ENCODE results near the gene ANKRD55.
"Not testable (repeated sequence)": the region's sequence is repeated elsewhere in the genome, so short reads cannot be mapped to it uniquely, and the experiment has no call there.

Gene ANKRD55

GRCh38 chr5:56206126-56206910 lies 26.8 kb downstream of the ANKRD55 start:
- FAIRE-seq: no peak

- not testable (repeated sequence) for FAIRE-seq
Measured at GRCh38 chr5:56203936-56204335, 29.2 kb downstream of the ANKRD55 start.

GRCh38 chr5:56202483-56202882 lies 30.6 kb downstream of the ANKRD55 start:
- FAIRE-seq: no peak

GRCh38 chr5:56201762-56202261 lies 31.3 kb downstream of the ANKRD55 start:
- FAIRE-seq: not testable (repeated sequence)

GRCh38 chr5:56200971-56201666 lies 32.0 kb downstream of the ANKRD55 start:
- FAIRE-seq: peak; percentile 38

GRCh38 chr5:56195016-56195415 lies 38.1 kb downstream of the ANKRD55 start:
- no peak for FAIRE-seq

GRCh38 chr5:56192246-56192645 lies 40.9 kb downstream of the ANKRD55 start:
- FAIRE-seq: no peak

- FAIRE-seq: no peak
Measured at GRCh38 chr5:56191656-56192055, 41.5 kb downstream of the ANKRD55 start.

GRCh38 chr5:56190497-56190896 lies 42.6 kb downstream of the ANKRD55 start:
- FAIRE-seq: no peak

GRCh38 chr5:56185768-56186311 lies 47.3 kb downstream of the ANKRD55 start:
- FAIRE-seq: no peak

- no peak for FAIRE-seq
Measured at GRCh38 chr5:56183506-56183905, 49.6 kb downstream of the ANKRD55 start.

- FAIRE-seq: no peak
Measured at GRCh38 chr5:56179442-56179841, 53.7 kb downstream of the ANKRD55 start.

GRCh38 chr5:56178823-56179222 lies 54.3 kb downstream of the ANKRD55 start:
- no peak for FAIRE-seq

- no peak for FAIRE-seq
Measured at GRCh38 chr5:56176871-56177533, 56.1 kb downstream of the ANKRD55 start.

- no peak for FAIRE-seq
Measured at GRCh38 chr5:56176155-56176798, 56.9 kb downstream of the ANKRD55 start.

GRCh38 chr5:56175488-56175887 lies 57.6 kb downstream of the ANKRD55 start:
- FAIRE-seq: no peak

- no peak for FAIRE-seq
Measured at GRCh38 chr5:56175021-56175420, 58.1 kb downstream of the ANKRD55 start.

- FAIRE-seq: no peak
Measured at GRCh38 chr5:56172241-56172640, 60.9 kb downstream of the ANKRD55 start.

- no peak for FAIRE-seq
Measured at GRCh38 chr5:56170557-56170956, 62.6 kb downstream of the ANKRD55 start.

- FAIRE-seq: no peak
Measured at GRCh38 chr5:56169949-56170348, 63.2 kb downstream of the ANKRD55 start.

- FAIRE-seq: no peak
Measured at GRCh38 chr5:56169281-56169680, 63.8 kb downstream of the ANKRD55 start.

GRCh38 chr5:56168066-56168478 lies 65.1 kb downstream of the ANKRD55 start:
- FAIRE-seq: no peak

GRCh38 chr5:56167519-56167918 lies 65.6 kb downstream of the ANKRD55 start:
- FAIRE-seq: no peak

Measured in islet of Langerhans (tissue), 1 donor.